HG03457 (cell line): ENCODE data around the gene OR5A2.
"Not testable (repeated sequence)": the region's sequence is repeated elsewhere in the genome, so short reads cannot be mapped to it uniquely, and the experiment has no call there.

ENCODE experiments used
- ATAC-seq: cut with Tn5 transposase; IDR thresholded peaks from one replicate; pipeline ENCODE4 v1.9.1; 2021; ENCODE audit warnings: moderate number of reproducible peaks; ENCODE audit not compliant: unreplicated experiment

OR5A2 gene, protein sequence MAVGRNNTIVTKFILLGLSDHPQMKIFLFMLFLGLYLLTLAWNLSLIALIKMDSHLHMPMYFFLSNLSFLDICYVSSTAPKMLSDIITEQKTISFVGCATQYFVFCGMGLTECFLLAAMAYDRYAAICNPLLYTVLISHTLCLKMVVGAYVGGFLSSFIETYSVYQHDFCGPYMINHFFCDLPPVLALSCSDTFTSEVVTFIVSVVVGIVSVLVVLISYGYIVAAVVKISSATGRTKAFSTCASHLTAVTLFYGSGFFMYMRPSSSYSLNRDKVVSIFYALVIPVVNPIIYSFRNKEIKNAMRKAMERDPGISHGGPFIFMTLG

DNA sequence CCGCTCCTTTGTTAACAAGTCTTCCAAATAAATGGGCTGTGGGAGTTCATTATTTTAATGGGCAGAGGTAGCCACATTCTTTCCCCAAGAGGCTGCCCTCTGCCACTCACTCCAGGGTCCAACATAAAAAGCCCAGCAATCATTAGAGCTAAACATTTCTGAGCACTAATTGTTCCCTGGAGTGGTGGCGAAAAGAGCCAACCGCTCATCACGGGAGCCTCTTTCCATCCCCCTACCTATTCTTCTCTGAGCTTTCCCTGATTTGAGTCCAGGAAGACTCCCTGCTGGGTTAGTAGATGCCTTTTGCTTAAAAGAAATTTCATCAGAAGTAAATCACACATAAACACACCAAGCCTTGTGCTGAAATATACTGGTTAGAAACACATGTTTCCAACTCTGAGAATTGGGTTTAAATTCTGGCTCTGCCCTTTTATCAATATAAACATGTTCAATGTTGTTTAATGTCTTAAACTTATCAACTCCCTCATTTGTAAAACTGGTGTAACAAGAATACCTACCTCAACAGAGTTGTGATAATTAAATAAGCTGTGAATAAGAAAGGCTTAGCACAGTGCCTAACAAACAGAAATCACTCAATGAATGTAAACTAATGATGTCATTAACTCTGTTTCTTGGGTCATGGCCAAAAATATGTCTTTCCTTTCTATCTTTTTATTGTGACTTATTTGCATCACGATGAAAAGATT, at the start of gene OR5A2:
Gene OR5A2 (minus strand): TSS at position 53 of the 707 bp plus-strand sequence. CDS start 3,460 bp downstream, outside the sequence.
- ATAC-seq, result no peak

DNA sequence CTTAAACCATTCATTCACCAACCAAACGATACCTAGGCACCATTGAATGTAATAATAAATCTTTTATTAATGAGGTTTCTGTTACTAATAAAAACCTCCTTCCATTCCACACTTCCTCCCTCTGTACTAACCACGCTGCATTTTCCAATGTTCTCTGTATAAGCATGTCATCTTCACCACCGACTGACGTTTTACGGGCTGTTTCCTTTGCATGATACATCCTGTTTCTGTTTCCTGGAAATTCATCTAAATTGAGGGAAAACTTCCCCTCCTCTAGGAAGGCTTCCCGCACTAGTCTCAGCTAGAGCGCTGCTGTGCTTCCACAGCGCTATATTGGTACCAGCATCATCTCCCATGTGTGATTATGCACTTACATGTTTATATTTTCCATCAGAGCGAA, 49.0 kb upstream of the OR5A2 start:
- ATAC-seq, result no peak

GRCh38 chr11:59473015-59473414, 46.8 kb upstream of the OR5A2 start, which contains the start of gene OR4D10:
Gene OR4D10 (plus strand): TSS chr11:59473315. CDS start chr11:59477430, 4,115 bp downstream.
- ATAC-seq, result no peak

DNA sequence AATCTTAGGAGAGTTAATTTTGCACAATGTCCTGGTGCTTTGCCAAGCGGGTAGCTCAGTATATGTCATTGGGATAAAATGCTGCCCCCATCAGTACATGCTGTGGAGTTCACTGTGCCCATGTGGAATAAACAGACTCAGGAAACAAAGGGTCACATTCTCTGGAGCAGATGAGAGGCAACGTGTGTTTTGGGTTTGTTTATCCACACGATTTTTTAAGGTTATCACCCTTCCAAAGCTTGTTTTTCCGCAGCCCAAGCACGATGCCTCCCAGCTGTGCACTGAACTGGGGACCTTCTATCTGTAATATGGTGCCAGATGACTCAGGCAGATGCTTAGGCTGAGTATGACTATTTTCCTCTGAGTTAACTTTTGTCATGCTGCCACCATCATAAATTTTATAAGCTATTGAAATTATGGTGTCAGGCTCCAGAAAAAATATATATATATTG, 37.0 kb upstream of the OR5A2 start:
- ATAC-seq, result no peak

- ATAC-seq, result no peak
These were observed 33.7 kb upstream of the OR5A2 start for GRCh38 chr11:59459916-59460315.

GRCh38 chr11:59456661-59457060, 30.4 kb upstream of the OR5A2 start, which contains the start of gene OR4D6:
Gene OR4D6 (plus strand): TSS chr11:59456961. CDS start chr11:59456961, 0 bp downstream.
- no peak for ATAC-seq

- ATAC-seq, result no peak
These were observed 22.3 kb upstream of the OR5A2 start for GRCh38 chr11:59448484-59448883.

DNA sequence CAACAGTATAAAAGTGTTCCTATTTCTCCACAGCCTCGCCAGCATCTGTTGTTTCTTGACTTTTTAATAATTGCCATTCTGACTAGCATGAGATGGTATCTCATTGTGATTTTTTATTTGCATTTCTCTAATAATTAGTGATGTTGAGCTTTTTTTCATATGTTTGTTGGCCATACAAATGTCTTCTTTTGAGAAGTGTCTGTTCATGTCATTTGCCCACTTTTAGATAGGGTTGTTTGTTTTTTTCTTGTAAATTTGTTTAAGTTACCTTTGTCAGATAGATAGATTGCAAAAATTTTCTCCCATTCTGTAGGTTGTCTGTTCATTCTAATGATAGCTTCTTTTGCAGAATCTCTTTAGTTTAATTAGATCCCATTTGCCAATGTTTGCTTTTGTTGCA, 19.4 kb upstream of the OR5A2 start:
- ATAC-seq, result not testable (repeated sequence)

DNA sequence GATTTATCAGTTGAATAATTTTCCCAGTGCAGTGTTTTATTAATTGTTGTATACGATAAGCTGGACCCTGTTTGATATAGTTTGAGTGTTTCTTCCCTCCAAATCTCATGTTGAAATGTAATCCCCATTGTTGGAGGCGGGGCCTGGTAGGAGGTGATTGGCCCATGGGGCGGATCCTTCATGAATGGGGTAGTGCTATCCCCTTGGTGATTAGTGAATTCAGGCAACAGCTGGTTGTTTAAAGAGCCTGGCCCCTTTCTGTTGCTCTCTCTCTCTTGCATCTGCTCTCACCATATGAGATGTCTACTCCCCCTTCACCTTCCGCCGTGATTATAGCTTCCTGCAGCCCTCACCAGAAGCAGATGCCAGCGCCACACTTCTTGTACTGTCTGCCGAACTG, 11.6 kb upstream of the OR5A2 start:
- no peak for ATAC-seq

GRCh38 chr11:59436169-59436568, 10.0 kb upstream of the OR5A2 start, which contains the start of gene OR5A1:
Gene OR5A1 (plus strand): TSS chr11:59436469. CDS start chr11:59443169, 6,700 bp downstream.
- ATAC-seq, result no peak

DNA sequence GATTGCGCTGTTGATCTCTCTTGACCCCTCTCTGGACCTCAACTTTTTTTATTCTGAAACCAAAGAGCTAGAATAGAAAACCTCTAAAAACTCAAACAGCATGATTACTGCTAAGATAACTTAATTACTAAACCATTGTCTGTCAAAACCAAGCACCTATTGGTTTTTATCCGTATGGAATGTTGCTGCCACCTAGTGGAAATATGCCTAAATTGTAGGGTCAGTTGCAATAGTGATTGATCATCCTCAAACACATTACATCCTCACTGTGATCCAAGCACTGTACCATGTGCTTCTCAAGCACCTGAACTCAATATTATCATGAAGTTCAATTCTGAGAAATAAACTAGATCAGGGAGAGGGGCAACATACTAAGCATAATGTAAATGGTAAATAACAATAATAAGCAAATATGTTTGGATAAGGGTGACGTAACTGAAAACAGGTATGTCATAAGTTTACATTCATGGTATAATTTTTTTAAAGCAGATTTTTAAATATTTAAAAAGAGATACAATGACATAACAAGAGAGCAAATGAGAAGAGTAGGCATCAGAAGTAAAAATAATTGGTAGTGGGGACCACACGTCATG, 3.8 kb upstream of the OR5A2 start:
- no peak for ATAC-seq

GRCh38 chr11:59427068-59427382, 812 bp upstream of the OR5A2 start:
- no peak for ATAC-seq

- ATAC-seq, result no peak
These were observed 1.1 kb downstream of the OR5A2 start for GRCh38 chr11:59425131-59425530.

GRCh38 chr11:59423835-59424234, 2.4 kb downstream of the OR5A2 start:
- no peak for ATAC-seq

- no peak for ATAC-seq
These were observed 8.1 kb downstream of the OR5A2 start for GRCh38 chr11:59418156-59418555.

DNA sequence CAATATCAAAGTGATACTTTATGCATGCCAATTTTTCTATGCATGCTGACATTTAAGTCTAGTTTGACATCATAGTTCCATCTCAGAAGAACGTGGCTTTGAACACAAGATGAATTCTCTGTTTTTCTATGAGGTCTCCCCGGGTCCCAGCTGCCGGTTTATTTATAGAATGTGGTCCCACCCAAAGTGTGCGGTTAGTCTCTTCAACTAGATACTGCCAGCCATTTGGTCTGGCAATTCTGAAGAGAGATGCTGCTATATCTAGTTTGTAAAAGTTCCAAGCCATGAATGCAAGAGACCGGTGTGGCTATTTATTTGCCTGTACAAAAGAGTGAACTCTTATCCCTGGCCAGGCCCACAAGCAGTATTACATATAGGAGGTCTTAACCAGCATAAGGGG, 9.2 kb downstream of the OR5A2 start:
- no peak for ATAC-seq

GRCh38 chr11:59416613-59417012, 9.6 kb downstream of the OR5A2 start:
- no peak for ATAC-seq

- no peak for ATAC-seq
These were observed 11.1 kb downstream of the OR5A2 start for GRCh38 chr11:59415111-59415510.

GRCh38 chr11:59413646-59414045, 12.6 kb downstream of the OR5A2 start:
- no peak for ATAC-seq

GRCh38 chr11:59403546-59403945, 22.7 kb downstream of the OR5A2 start:
- ATAC-seq, result no peak

- ATAC-seq, result no peak
These were observed 25.0 kb downstream of the OR5A2 start for GRCh38 chr11:59401262-59401552.
